ENCODE measurements around the gene TXNDC8.

The TXNDC8 gene

DNA sequence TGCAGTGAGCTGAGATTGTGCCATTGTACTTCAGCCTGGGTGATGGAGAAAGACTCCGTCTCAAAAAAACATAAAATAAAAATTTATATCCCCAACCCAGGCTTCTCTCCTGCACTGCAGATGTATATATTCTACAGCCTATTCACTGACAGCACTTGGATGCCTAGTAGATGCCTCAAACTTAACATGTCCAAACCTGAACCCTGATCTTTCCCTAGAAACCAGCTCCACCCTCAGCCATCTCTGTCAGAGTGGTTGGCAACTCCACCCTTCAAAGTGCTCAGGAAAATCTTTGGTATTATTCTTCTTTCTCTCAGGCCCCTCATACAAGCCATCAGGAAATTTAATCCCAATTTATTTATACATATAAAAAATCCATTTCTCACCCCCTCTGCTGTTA, 44.4 kb downstream of the TXNDC8 start:
- Histone ChIP-seq H3K4me1 (ENCODE audit: insufficient read depth, low read length) (no peaks in the 10 kb centered on the region), H3K9me3 (ENCODE audit: insufficient read depth, low read depth, low read length) (no peaks in the 10 kb centered on the region)

GRCh38 chr9:110291921-110292557, 45.6 kb downstream of the TXNDC8 start:
- Histone ChIP-seq H3K27me3 (ENCODE audit: insufficient read depth, low read length) (no peaks in the 10 kb centered on the region), H3K9me3 (ENCODE audit: insufficient read depth, low read depth, low read length) (no peaks in the 10 kb centered on the region), H3K9ac (ENCODE audit: low read depth, low read length) (no peak overlapping the region), H3K4me3 (ENCODE audit: low read length) (no peak overlapping the region), H3K27ac (ENCODE audit: low read length) (no peak overlapping the region), H3K36me3 (ENCODE audit: insufficient read depth, low read depth, low read length) (no peaks in the 10 kb centered on the region), H3K4me1 (ENCODE audit: insufficient read depth, low read length) (no peaks in the 10 kb centered on the region)

More for the DNA sequence above, 44.4 kb downstream of the TXNDC8 start:
- Histone ChIP-seq H3K27me3 (ENCODE audit: insufficient read depth, low read length) (no peaks in the 10 kb centered on the region), H3K9ac (ENCODE audit: low read depth, low read length) (no peak overlapping the region), H3K36me3 (ENCODE audit: insufficient read depth, low read depth, low read length) (no peaks in the 10 kb centered on the region), H3K27ac (ENCODE audit: low read length) (no peak overlapping the region), H3K4me3 (ENCODE audit: low read length) (no peak overlapping the region)

- Histone ChIP-seq H3K4me1 (ENCODE audit: insufficient read depth, low read length) (no peaks in the 10 kb centered on the region), H3K27me3 (ENCODE audit: insufficient read depth, low read length) (no peaks in the 10 kb centered on the region), H3K9ac (ENCODE audit: low read depth, low read length) (no peak overlapping the region), H3K27ac (ENCODE audit: low read length) (no peak overlapping the region), H3K36me3 (ENCODE audit: insufficient read depth, low read depth, low read length) (no peaks in the 10 kb centered on the region), H3K9me3 (ENCODE audit: insufficient read depth, low read depth, low read length) (no peaks in the 10 kb centered on the region), H3K4me3 (ENCODE audit: low read length) (no peak overlapping the region)
Observed at GRCh38 chr9:110290001-110290400, 47.7 kb downstream of the TXNDC8 start.

DNA sequence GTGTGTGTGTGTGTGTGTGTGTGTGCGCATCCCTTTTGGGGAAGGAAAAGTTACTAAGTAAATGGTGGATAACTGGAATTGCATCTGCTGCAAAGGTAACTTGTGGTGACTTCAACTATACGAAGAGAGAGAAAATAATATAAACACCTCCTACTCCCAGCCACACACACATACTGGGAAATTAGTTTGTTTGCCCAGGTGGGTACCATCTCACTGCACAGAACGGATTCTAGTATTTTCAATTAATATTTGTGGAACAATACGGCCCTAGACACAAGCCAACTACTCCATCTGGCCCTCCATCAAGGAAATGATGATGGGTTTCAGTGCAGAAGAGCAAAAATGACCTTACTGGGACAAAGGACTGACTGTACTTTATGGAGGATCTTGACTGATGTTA, 49.2 kb downstream of the TXNDC8 start:
- no peaks in the 10 kb centered on the region for H3K4me1 ChIP-seq (ENCODE audit: insufficient read depth, low read length)
- H3K9me3 ChIP-seq (ENCODE audit: insufficient read depth, low read depth, low read length): no peaks in the 10 kb centered on the region
- no peak overlapping the region for H3K4me3 ChIP-seq (ENCODE audit: low read length)
- no peaks in the 10 kb centered on the region for H3K27me3 ChIP-seq (ENCODE audit: insufficient read depth, low read length)
- H3K36me3 ChIP-seq (ENCODE audit: insufficient read depth, low read depth, low read length): no peaks in the 10 kb centered on the region
- no peak overlapping the region for H3K27ac ChIP-seq (ENCODE audit: low read length)
- H3K9ac ChIP-seq (ENCODE audit: low read depth, low read length): no peak overlapping the region

GRCh38 chr9:110287289-110287680, 50.4 kb downstream of the TXNDC8 start:
- no peaks in the 10 kb centered on the region for H3K27me3 ChIP-seq (ENCODE audit: insufficient read depth, low read length)

DNA sequence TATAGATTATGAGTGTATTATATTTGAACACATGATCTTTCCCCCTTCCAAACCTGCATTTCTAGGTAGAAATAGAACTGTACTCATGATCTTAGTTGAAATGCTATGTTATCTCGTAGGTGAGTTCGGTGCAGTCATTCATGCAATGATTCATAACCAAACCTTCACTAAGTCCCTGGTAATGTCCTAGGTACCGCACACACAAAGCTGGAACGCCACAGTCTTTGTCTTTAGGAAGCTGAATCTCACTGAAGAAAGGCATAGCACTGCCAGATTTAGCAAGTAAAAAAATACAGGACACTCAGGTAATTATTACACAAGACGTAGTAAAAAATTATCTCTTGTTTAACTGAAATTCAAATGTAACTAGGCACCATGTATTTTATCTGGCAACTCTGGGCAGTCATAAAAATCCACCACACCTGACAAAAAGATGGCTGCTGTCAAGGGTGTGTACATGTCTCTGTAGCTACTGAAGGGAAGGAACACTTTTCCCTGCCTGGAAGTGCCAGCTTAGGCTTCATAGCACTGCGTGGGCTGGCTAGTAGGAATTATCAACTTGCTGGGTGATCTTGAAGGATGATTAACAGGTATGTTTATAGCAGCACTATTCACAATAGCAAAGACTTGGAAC, 53.3 kb downstream of the TXNDC8 start:
- Histone ChIP-seq H3K27ac (ENCODE audit: low read length) (no peak overlapping the region), H3K9ac (ENCODE audit: low read depth, low read length) (no peak overlapping the region), H3K36me3 (ENCODE audit: insufficient read depth, low read depth, low read length) (no peaks in the 10 kb centered on the region), H3K4me3 (ENCODE audit: low read length) (no peak overlapping the region), H3K9me3 (ENCODE audit: insufficient read depth, low read depth, low read length) (no peaks in the 10 kb centered on the region), H3K27me3 (ENCODE audit: insufficient read depth, low read length) (no peaks in the 10 kb centered on the region), H3K4me1 (ENCODE audit: insufficient read depth, low read length) (no peaks in the 10 kb centered on the region)

More at GRCh38 chr9:110287289-110287680, 50.4 kb downstream of the TXNDC8 start:
- Histone ChIP-seq H3K4me3 (ENCODE audit: low read length) (no peak overlapping the region), H3K36me3 (ENCODE audit: insufficient read depth, low read depth, low read length) (no peaks in the 10 kb centered on the region), H3K4me1 (ENCODE audit: insufficient read depth, low read length) (no peaks in the 10 kb centered on the region), H3K9ac (ENCODE audit: low read depth, low read length) (no peak overlapping the region), H3K9me3 (ENCODE audit: insufficient read depth, low read depth, low read length) (no peaks in the 10 kb centered on the region), H3K27ac (ENCODE audit: low read length) (no peak overlapping the region)

- Histone ChIP-seq H3K9me3 (ENCODE audit: insufficient read depth, low read depth, low read length) (no peaks in the 10 kb centered on the region), H3K36me3 (ENCODE audit: insufficient read depth, low read depth, low read length) (no peaks in the 10 kb centered on the region), H3K9ac (ENCODE audit: low read depth, low read length) (no peak overlapping the region), H3K4me1 (ENCODE audit: insufficient read depth, low read length) (no peaks in the 10 kb centered on the region), H3K27ac (ENCODE audit: low read length) (no peak overlapping the region), H3K4me3 (ENCODE audit: low read length) (no peak overlapping the region), H3K27me3 (ENCODE audit: insufficient read depth, low read length) (no peaks in the 10 kb centered on the region)
Observed at GRCh38 chr9:110283751-110284150, 53.9 kb downstream of the TXNDC8 start.

DNA sequence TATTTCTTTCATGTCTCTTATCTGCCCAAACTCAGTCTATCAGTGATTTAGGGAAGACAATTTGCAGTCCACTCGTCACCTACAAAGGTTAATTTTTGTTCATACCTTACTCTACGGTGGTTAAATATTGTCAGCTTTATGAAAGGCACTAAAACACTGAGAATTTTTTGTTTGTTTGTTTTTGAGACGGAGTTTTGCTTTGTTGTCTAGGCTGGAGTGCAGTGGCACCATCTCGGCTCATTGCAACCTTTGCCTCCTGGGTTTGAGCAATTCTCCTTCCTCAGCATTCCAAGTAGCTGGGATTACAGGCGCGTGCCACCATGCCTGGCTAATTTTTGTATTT, 55.0 kb downstream of the TXNDC8 start:
- H3K9me3 ChIP-seq (ENCODE audit: insufficient read depth, low read depth, low read length): no peaks in the 10 kb centered on the region
- H3K9ac ChIP-seq (ENCODE audit: low read depth, low read length): no peak overlapping the region
- no peak overlapping the region for H3K4me3 ChIP-seq (ENCODE audit: low read length)
- no peaks in the 10 kb centered on the region for H3K4me1 ChIP-seq (ENCODE audit: insufficient read depth, low read length)
- no peak overlapping the region for H3K27ac ChIP-seq (ENCODE audit: low read length)
- no peaks in the 10 kb centered on the region for H3K36me3 ChIP-seq (ENCODE audit: insufficient read depth, low read depth, low read length)
- H3K27me3 ChIP-seq (ENCODE audit: insufficient read depth, low read length): no peaks in the 10 kb centered on the region

DNA sequence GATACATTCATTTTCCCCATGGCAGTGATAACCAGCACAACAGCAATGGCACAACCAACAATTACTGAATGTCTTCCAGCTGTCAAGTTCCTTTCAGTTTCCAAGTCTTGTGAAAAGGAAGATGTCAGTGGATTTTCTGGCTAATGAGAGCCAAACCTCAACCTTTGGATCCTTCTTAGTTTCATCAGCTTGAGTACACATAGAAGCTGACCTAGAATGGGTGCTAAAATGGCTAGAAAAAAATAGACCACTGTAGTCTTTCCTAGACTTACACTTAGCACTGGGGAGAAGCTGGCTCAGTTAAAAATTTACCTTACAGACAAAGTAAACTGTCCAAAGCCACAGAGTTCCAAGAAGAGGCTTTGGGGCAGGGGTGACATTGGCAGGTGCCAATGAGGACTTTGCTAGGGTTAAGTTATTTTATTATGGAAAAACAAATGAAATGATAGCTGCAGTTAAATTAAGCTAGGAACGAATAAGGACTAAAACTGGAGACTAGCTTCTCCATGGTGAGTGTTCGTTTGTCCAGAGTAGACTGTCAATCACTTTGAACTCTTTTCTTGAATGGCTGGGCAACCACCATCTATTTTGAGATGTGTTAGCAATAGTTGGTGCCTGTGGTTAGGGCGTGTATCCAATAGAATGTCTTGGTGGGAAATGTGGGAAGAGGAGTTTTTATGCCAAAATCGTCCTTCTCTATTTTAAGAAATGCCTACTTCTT, 55.5 kb downstream of the TXNDC8 start:
- H3K36me3 ChIP-seq (ENCODE audit: insufficient read depth, low read depth, low read length): no peaks in the 10 kb centered on the region
- no peak overlapping the region for H3K4me3 ChIP-seq (ENCODE audit: low read length)
- no peaks in the 10 kb centered on the region for H3K9me3 ChIP-seq (ENCODE audit: insufficient read depth, low read depth, low read length)
- no peaks in the 10 kb centered on the region for H3K4me1 ChIP-seq (ENCODE audit: insufficient read depth, low read length)
- H3K9ac ChIP-seq (ENCODE audit: low read depth, low read length): no peak overlapping the region
- no peaks in the 10 kb centered on the region for H3K27me3 ChIP-seq (ENCODE audit: insufficient read depth, low read length)
- H3K27ac ChIP-seq (ENCODE audit: low read length): no peak overlapping the region

DNA sequence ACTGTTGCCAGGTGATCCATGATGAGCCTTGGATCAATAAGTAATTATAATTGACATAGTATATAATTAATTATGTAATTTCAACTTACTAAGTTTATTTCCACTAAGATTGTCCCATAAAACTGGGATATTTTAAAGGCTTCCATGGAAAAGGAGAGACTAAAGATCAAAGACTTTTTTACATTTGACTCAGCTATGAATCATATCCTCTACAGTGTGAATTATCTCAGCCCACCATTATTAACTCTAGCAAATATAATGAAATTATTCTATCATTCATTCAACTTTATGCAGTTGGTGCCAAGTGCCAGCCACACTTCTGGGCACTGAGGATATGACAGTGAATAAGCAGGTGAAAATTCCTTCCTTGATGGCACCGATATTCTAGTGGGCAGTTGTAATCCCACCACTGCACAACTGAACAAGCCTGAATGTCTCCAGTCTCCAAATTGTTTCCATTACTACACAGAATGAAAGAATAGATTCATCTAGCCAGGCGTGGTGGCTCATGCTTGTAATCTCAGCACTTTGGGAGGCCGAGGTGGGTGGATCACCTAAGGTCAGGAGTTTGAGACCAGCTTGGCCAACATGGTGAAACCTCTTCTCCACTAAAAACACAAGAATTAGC, 59.5 kb downstream of the TXNDC8 start:
- H3K27ac ChIP-seq (ENCODE audit: low read length): no peak overlapping the region

GRCh38 chr9:110276781-110277180, 60.9 kb downstream of the TXNDC8 start:
- no peak overlapping the region for H3K4me3 ChIP-seq (ENCODE audit: low read length)
- no peaks in the 10 kb centered on the region for H3K9me3 ChIP-seq (ENCODE audit: insufficient read depth, low read depth, low read length)

More for the DNA sequence above, 59.5 kb downstream of the TXNDC8 start:
- no peaks in the 10 kb centered on the region for H3K36me3 ChIP-seq (ENCODE audit: insufficient read depth, low read depth, low read length)
- H3K27me3 ChIP-seq (ENCODE audit: insufficient read depth, low read length): no peaks in the 10 kb centered on the region
- no peaks in the 10 kb centered on the region for H3K4me1 ChIP-seq (ENCODE audit: insufficient read depth, low read length)
- no peaks in the 10 kb centered on the region for H3K9me3 ChIP-seq (ENCODE audit: insufficient read depth, low read depth, low read length)
- H3K9ac ChIP-seq (ENCODE audit: low read depth, low read length): no peak overlapping the region
- no peak overlapping the region for H3K4me3 ChIP-seq (ENCODE audit: low read length)

More at GRCh38 chr9:110276781-110277180, 60.9 kb downstream of the TXNDC8 start:
- no peaks in the 10 kb centered on the region for H3K4me1 ChIP-seq (ENCODE audit: insufficient read depth, low read length)
- H3K9ac ChIP-seq (ENCODE audit: low read depth, low read length): no peak overlapping the region
- no peak overlapping the region for H3K27ac ChIP-seq (ENCODE audit: low read length)
- no peaks in the 10 kb centered on the region for H3K36me3 ChIP-seq (ENCODE audit: insufficient read depth, low read depth, low read length)
- no peaks in the 10 kb centered on the region for H3K27me3 ChIP-seq (ENCODE audit: insufficient read depth, low read length)
